Activated naive CD8-positive, alpha-beta T cell treated with anti-CD3 and anti-CD28 coated beads for 36 hours (primary cell): ENCODE data around the gene TNIK. TPM values are rescaled to one million over a fixed set of nuclear protein-coding genes. Genes with fewer than 3 reads are reported as not detected.

Experiments used
- DNase-seq: peaks from one replicate; pipeline ENCODE4 v3.0.0; 2021
- H3K27ac Mint-ChIP-seq: one replicate; pipeline ENCODE4 v1.8.0; 2022; ENCODE audit warnings: mild to moderate bottlenecking, moderate library complexity, mixed read lengths
- H3K27me3 Mint-ChIP-seq: one replicate; pipeline ENCODE4 v1.8.0; 2022; ENCODE audit warnings: mild to moderate bottlenecking, mixed read lengths
- H3K36me3 Mint-ChIP-seq: one replicate; pipeline ENCODE4 v1.8.0; 2021; ENCODE audit warnings: mild to moderate bottlenecking, mixed read lengths
- H3K4me1 Mint-ChIP-seq: one replicate; pipeline ENCODE4 v1.8.0; 2021; ENCODE audit warnings: mixed read lengths
- H3K4me3 Mint-ChIP-seq: one replicate; pipeline ENCODE4 v1.8.0; 2022; ENCODE audit warnings: mild to moderate bottlenecking, moderate library complexity, mixed read lengths
- H3K9me3 Mint-ChIP-seq: one replicate; pipeline ENCODE4 v1.8.0; 2022; ENCODE audit warnings: mixed read lengths
- total RNA-seq, 2 experiments: library from RNA; stranded (reverse); gene quantifications; one replicate each; pipeline ENCODE4 v1.2.3, GENCODE V29; 2021

Gene TNIK
- 10 to 100 TPM; 21.3 to 24.6 TPM for total RNA-seq

DNA sequence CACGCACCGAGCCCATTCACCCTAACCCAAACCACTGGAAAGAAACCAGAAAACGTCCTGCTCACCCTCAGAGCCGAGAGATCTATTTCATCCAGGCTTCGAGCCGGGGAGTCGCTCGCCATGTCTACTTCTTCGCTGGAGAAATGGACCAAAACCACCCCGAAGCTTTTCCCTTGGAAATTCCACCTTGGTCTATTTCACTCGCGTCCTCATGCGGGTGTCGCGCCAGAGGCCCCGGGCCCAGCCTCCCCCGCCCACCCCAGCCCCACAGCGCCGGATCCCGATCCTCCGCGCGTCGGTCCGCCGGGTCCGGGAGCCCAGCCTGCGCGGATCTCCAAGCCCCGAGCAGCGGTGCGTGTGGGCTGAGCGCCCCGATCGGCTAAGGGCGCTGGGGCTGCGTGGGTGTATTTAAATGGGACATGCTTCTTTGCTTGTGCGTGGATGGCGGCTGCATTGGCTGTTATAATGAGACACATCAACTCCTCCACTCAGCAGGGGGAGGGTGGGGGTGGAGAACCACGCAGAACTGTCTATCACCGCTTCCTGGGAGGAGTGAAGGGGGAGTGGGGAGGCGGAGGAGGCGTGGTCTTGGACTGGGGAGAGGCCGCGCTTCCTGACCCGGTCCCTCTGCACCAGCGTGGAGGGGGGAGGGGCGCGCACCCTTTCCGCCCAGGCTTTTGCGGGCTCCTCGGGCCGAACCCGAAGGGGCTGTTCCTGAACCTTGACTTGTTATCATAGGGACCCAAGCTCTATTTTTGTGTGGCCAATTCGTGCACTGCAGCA is at the start of gene TNIK:
Gene TNIK (minus strand): TSS at position 464 of the 783 bp plus-strand sequence. CDS start 342 bp downstream, at position 122.
- peak; percentile 91 for DNase-seq
- peak within 1 kb of the TSS; percentile 89 for H3K4me3 Mint-ChIP-seq
- peak within 1 kb of the TSS; percentile 80 for H3K27ac Mint-ChIP-seq
- no peaks in the 10 kb centered on the region for H3K27me3 Mint-ChIP-seq
- H3K9me3 Mint-ChIP-seq, result no peaks in the 10 kb centered on the region
- no peaks in the 10 kb centered on the region for H3K36me3 Mint-ChIP-seq
- peaks cover 44% of the 10 kb centered on the region for H3K4me1 Mint-ChIP-seq

DNA sequence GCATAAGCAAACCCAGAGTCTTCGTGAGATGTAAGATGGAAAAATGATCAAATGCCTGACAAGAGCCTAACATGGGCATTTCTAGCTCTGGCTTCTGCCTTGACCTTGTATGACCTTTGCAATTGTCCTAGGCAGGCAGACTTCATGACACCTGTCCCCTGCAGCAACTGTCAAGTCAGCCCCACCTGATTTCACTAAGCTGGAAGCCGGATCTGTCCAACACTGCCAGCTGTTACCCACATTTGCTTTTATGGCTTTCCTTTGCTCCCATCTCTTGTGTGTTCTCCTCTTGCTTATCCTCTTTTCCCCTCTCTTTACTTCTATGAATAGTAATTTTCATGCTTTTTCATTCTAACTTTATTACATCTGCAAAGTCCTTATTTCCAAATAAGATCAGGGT is 48.5 kb upstream of the TNIK start:
- Mint-ChIP-seq H3K9me3 (no peaks in the 10 kb centered on the region), H3K27ac (no peak overlapping the region), H3K4me1 (peaks cover under 1% of the 10 kb centered on the region), H3K4me3 (no peak overlapping the region), H3K36me3 (peaks cover 3% of the 10 kb centered on the region), H3K27me3 (no peaks in the 10 kb centered on the region)
- DNase-seq, result no peak

DNA sequence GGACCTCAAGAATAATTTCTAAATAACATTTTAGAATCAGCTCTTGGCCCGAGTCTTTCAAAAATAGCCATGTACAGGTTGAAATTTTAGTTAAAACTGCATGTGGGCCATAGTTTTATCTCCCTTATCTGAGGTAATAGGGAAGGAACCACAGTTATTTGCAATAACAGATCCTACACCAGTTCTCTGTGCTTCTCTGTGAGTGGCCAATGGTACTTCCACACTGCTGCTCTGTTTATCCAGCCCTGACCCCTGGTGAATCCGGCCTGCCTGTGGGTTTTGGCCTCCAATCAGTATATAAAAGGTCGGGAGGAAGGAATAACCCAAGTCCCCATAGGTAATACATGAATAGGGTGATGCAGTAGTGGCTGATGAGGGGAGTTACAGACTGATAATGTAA is 48.0 kb upstream of the TNIK start:
- H3K27ac Mint-ChIP-seq, result no peak overlapping the region

DNA sequence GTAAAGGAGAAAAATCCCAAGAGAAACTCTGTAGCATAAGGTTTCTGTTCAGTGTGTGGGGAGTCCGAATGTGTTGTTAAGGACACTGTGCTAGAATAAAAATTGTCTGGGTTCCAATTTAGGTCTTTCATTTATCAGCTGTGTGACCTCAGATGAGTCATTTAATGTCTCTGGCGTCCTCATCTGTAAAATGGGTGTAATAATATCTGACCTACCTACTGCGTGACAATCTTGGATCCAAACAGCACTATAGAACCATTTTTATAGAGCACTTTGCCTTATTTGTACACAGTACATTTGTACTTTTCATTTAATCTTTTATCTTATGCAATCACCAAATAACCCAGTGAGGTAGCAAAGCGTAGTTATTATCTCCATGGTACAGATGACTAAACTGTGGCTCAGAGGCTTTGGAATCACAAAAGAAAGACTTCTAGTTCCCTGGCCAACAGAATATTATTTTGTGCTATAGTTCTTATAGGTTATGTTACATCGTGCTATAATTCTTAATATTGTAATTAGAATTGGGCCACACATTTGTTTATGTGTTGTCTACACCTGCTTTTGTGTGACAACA is 46.6 kb upstream of the TNIK start:
- Mint-ChIP-seq H3K9me3 (no peaks in the 10 kb centered on the region), H3K36me3 (peaks cover 3% of the 10 kb centered on the region), H3K4me3 (no peak overlapping the region), H3K4me1 (peaks cover 1% of the 10 kb centered on the region), H3K27ac (no peak overlapping the region), H3K27me3 (no peaks in the 10 kb centered on the region)
- DNase-seq, result no peak

More for the DNA sequence above, 48.0 kb upstream of the TNIK start:
- Mint-ChIP-seq H3K27me3 (no peaks in the 10 kb centered on the region), H3K9me3 (no peaks in the 10 kb centered on the region), H3K4me1 (peaks cover 1% of the 10 kb centered on the region), H3K4me3 (no peak overlapping the region), H3K36me3 (peaks cover 3% of the 10 kb centered on the region)
- no peak for DNase-seq

DNA sequence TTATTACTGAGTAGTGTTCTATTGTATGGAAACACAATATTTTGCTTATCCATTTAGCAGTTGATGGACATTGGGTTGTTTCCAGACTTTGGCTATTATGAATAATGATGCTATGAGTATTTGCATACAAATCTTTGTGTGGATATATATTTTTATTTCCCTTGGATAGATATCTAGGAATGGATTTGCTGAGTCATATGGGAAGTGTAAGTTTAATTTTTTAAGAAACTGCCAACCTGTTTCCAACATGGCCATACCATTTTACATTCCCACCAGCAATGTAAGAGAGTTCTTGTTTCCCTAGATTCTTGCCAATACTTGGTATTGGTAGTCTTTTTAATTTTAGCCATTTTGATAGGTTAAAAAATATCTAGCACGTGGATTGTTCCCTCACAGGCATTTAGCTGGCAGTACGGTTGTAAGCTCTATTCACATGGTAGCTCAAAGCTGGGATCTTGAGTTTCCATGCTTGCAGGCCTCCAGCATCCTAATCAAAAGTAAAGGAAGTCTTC is 45.7 kb upstream of the TNIK start:
- no peaks in the 10 kb centered on the region for H3K9me3 Mint-ChIP-seq
- no peak overlapping the region for H3K27ac Mint-ChIP-seq
- H3K4me1 Mint-ChIP-seq, result peaks cover 1% of the 10 kb centered on the region
- H3K27me3 Mint-ChIP-seq, result no peaks in the 10 kb centered on the region
- peaks cover 3% of the 10 kb centered on the region for H3K36me3 Mint-ChIP-seq
- no peak for DNase-seq
- H3K4me3 Mint-ChIP-seq, result no peak overlapping the region

DNA sequence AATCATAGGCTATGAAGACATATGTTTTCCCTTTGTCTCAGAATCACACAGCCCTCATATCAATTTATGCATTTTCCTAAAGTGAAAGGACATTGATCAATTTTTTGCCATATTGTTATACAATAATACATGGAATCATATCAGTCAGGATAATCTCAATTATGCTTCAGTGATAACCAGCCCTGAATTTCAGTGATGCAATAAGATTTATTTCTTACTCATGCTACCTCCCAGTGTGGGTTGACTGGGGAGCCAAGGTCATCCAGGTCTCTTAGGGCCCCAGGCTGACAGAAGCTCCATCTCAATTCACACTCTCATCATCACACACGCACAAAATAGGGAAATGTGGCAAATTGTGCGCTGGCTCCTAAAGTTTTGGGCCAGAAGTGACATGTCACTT is 44.2 kb upstream of the TNIK start:
- H3K36me3 Mint-ChIP-seq, result peaks cover 6% of the 10 kb centered on the region
- H3K27ac Mint-ChIP-seq, result no peak overlapping the region
- no peaks in the 10 kb centered on the region for H3K27me3 Mint-ChIP-seq
- DNase-seq, result no peak
- H3K9me3 Mint-ChIP-seq, result no peaks in the 10 kb centered on the region
- H3K4me3 Mint-ChIP-seq, result no peak overlapping the region
- peaks cover 6% of the 10 kb centered on the region for H3K4me1 Mint-ChIP-seq

DNA sequence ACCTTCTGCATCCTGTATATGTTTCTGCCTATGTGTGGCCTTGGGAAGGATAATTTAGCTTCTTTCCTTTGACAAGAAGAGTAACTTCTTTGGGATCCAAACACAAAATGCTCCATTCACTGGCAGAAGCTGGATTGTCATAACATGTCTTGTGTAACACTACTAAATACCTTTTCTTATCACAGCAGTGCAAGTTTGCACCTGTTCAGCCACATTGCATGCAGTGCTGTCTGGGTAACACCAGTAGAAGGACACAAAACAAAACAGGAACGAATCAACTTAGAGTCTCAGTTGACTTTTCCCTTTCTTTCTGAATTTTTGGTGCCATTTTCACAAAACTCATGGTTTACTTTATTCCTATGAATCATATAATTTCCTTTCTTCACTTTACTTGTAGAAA is 43.6 kb upstream of the TNIK start:
- peaks cover 6% of the 10 kb centered on the region for H3K4me1 Mint-ChIP-seq
- DNase-seq, result no peak
- no peak overlapping the region for H3K4me3 Mint-ChIP-seq
- H3K36me3 Mint-ChIP-seq, result peaks cover 6% of the 10 kb centered on the region
- H3K9me3 Mint-ChIP-seq, result no peaks in the 10 kb centered on the region
- H3K27me3 Mint-ChIP-seq, result no peaks in the 10 kb centered on the region
- H3K27ac Mint-ChIP-seq, result no peak overlapping the region

DNA sequence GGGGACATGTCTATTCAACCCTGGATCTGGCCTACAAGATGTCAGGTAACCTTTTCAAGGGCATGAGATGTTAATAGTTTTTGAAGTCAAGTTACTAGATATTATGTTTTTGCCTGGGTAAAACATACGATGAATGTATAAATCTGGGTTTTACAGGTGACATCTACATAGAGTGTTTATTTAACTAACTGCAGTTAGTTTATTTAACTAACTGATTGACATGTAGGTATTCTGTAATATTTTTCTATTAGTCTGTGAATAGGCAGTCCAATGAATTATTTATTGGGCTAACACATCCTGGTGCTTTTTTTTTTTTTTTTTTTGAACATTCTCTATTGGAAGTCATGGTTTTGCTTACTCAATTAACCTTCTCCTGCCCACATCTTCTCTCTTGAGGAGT is 38.7 kb upstream of the TNIK start:
- H3K27ac Mint-ChIP-seq, result no peak overlapping the region
- H3K27me3 Mint-ChIP-seq, result no peaks in the 10 kb centered on the region
- H3K9me3 Mint-ChIP-seq, result peaks cover 6% of the 10 kb centered on the region
- no peak for DNase-seq
- H3K36me3 Mint-ChIP-seq, result peaks cover 10% of the 10 kb centered on the region
- no peak overlapping the region for H3K4me3 Mint-ChIP-seq
- H3K4me1 Mint-ChIP-seq, result peaks cover 17% of the 10 kb centered on the region

DNA sequence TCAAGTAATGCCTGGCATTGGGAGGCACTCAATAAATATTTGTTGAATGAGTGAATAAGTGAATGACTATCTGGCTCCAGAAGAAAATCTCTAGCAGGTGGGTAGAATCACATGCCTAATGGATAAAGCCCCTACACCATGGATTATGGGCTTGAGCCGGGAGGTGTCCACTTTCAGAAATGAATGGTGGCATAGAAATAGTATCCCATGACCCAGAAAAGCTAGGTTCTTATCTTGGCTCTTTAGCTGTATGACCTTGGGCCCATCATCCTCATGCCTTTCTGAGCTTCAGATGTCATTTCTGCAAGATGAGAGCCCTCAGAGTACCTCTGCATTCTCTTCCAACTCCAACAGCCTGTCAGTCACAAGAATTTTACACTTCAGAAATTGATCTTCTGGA is 37.3 kb upstream of the TNIK start:
- H3K4me3 Mint-ChIP-seq, result no peak overlapping the region
- H3K4me1 Mint-ChIP-seq, result peaks cover 18% of the 10 kb centered on the region
- no peaks in the 10 kb centered on the region for H3K27me3 Mint-ChIP-seq
- no peak for DNase-seq
- H3K9me3 Mint-ChIP-seq, result peaks cover 8% of the 10 kb centered on the region
- peaks cover 13% of the 10 kb centered on the region for H3K36me3 Mint-ChIP-seq
- no peak overlapping the region for H3K27ac Mint-ChIP-seq

DNA sequence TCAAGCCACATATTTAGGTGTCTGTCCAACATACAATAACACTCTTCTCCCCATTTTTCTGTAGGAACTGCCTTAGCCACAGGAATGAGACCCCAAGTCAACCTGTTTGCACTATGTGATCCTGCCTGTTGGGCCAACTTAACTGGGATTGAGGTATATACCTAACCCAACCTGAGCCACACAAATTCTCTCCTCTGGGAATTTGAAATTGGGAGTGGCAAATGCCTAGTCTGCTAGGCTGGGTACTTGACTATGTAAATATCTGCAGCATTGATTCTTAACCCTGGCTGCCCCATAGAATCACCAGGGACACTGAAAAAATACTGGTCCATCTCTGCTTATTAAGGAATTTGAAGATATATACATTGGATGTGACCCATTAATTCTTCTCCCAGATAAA is 35.2 kb upstream of the TNIK start:
- Mint-ChIP-seq H3K4me3 (no peak overlapping the region), H3K27ac (no peak overlapping the region), H3K4me1 (peaks cover 25% of the 10 kb centered on the region), H3K36me3 (peaks cover 13% of the 10 kb centered on the region), H3K27me3 (no peaks in the 10 kb centered on the region), H3K9me3 (peaks cover 8% of the 10 kb centered on the region)
- DNase-seq, result no peak

DNA sequence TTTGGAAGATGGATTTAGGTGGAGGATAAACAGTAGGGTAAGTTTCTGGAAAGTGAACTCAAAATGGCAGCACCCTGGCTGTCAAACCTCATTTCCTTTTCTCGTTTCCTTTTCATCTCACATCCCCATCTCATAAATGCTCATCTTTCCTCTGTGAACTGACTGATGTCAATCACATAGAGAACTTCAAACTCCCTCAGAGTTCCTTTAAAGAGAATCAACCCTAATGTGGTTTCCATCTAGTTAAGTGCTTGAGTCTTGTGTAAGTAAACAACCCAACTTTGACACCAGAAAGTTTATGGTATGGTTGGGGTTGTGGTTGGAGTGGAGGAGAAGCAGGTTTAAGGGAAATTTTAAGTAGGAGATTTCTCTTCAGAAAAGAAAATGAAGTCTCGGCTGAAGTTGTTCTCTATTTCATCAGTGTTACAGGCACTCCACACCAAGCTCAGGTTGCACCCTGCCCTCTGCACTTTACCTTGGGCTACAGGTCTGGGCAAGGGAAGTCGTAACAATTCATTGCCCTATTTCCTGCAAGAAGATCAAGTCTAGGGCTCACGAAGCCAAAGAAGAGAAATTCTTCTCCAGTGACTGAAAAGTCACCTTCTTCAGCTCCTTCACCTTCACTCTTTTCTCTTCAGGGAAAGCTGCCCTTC is 34.4 kb upstream of the TNIK start:
- H3K27me3 Mint-ChIP-seq, result no peaks in the 10 kb centered on the region
- DNase-seq, result no peak
- H3K9me3 Mint-ChIP-seq, result peaks cover 8% of the 10 kb centered on the region
- H3K4me3 Mint-ChIP-seq, result no peak overlapping the region
- peaks cover 11% of the 10 kb centered on the region for H3K36me3 Mint-ChIP-seq
- H3K4me1 Mint-ChIP-seq, result peaks cover 23% of the 10 kb centered on the region
- H3K27ac Mint-ChIP-seq, result peak overlapping the region; percentile 81

DNA sequence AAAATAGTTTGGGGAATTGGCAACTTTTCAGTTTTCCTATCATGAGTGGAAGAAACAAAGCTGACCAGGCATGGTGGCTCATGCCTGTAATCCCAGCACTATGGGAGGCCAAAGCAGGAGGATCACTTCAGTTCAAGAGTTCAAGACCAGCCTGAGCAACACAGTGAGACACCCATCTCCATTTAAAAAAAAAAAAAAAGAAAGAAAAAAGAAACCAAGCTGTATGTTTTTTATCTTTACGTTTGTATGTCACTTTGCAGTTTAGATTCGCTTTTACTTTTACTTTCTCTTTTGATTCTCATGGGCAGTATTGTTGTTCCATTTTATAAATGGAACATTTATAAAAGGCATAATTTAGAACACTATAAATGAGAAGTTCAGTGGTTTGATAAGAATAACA is 31.2 kb upstream of the TNIK start:
- Mint-ChIP-seq H3K27ac (peak overlapping the region; percentile 84), H3K27me3 (no peaks in the 10 kb centered on the region), H3K4me3 (peak overlapping the region; percentile 54), H3K4me1 (peaks cover 20% of the 10 kb centered on the region), H3K9me3 (peaks cover 11% of the 10 kb centered on the region), H3K36me3 (peaks cover 11% of the 10 kb centered on the region)
- DNase-seq, result no peak

DNA sequence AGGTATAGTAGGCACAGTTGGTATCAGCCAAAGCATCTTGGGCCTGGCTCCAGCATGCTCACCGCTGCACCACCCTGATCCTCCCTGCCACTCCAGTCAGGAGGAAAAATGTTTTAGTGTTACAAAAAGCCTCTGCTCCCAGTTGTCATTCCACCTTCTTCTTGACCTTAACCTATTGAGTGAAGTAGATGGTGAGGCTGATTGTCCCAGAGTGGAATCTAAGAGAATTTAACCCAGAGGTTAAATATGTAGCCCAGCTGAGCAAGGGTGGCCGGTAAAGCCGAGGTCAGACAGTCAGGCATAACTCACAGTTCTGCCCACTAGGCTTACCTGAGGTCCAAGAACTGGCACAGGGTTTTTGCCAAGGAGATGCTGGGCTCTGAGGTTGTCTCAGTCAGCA is 30.7 kb upstream of the TNIK start:
- Mint-ChIP-seq H3K4me1 (peaks cover 20% of the 10 kb centered on the region), H3K27me3 (no peaks in the 10 kb centered on the region), H3K27ac (peak overlapping the region; percentile 84), H3K36me3 (peaks cover 11% of the 10 kb centered on the region), H3K9me3 (peaks cover 11% of the 10 kb centered on the region), H3K4me3 (no peak overlapping the region)
- DNase-seq, result no peak

DNA sequence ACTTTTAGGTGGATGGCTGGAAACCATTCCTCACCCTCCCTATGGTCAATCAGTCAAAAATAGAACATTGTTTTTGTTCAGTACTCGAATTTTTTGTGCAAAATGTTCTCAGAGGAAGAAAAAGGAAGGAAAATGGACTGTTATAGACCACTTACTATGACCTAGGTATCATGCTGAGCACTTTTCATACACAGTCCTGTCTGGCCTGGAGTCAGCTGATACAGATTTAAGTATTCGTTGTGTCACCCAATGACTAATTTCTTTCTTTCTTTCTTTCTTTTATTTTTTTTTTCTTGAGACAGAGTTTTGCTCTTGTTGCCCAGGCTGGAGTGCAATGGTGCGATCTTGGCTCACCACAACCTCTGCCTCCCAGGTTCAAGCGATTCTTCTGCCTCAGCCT is 29.1 kb upstream of the TNIK start:
- Mint-ChIP-seq H3K9me3 (peaks cover 9% of the 10 kb centered on the region), H3K4me1 (peaks cover 13% of the 10 kb centered on the region), H3K4me3 (no peak overlapping the region), H3K27ac (no peak overlapping the region), H3K27me3 (no peaks in the 10 kb centered on the region), H3K36me3 (peaks cover 7% of the 10 kb centered on the region)
- DNase-seq, result no peak

DNA sequence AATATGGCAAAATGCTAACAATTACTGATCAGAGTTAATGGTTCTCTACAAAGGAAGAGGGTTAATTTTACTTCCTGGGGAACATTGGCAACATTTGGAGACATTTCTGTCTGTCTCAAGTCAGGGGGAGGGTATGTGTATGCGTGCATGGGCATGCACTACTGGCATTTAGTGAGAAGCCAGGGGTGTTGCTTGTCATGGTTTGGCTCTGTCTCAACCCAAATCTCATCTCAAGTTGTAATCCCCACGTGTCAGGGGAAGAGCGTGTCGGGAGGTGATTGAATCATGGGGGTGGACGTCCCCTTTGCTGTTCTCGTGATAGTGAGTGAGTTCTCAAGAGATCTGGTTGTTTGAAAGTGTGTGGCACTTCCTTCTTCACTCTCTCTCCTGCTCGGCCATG is 28.3 kb upstream of the TNIK start:
- peaks cover 7% of the 10 kb centered on the region for H3K4me1 Mint-ChIP-seq
- H3K27me3 Mint-ChIP-seq, result no peaks in the 10 kb centered on the region
- no peak overlapping the region for H3K4me3 Mint-ChIP-seq
- DNase-seq, result no peak
- no peak overlapping the region for H3K27ac Mint-ChIP-seq
- H3K36me3 Mint-ChIP-seq, result no peaks in the 10 kb centered on the region
- peaks cover 2% of the 10 kb centered on the region for H3K9me3 Mint-ChIP-seq
